ENCODE results near the gene ZNF563.
A peak's percentile ranks its signal among the peaks of the same experiment; 100 is the strongest.

DNA sequence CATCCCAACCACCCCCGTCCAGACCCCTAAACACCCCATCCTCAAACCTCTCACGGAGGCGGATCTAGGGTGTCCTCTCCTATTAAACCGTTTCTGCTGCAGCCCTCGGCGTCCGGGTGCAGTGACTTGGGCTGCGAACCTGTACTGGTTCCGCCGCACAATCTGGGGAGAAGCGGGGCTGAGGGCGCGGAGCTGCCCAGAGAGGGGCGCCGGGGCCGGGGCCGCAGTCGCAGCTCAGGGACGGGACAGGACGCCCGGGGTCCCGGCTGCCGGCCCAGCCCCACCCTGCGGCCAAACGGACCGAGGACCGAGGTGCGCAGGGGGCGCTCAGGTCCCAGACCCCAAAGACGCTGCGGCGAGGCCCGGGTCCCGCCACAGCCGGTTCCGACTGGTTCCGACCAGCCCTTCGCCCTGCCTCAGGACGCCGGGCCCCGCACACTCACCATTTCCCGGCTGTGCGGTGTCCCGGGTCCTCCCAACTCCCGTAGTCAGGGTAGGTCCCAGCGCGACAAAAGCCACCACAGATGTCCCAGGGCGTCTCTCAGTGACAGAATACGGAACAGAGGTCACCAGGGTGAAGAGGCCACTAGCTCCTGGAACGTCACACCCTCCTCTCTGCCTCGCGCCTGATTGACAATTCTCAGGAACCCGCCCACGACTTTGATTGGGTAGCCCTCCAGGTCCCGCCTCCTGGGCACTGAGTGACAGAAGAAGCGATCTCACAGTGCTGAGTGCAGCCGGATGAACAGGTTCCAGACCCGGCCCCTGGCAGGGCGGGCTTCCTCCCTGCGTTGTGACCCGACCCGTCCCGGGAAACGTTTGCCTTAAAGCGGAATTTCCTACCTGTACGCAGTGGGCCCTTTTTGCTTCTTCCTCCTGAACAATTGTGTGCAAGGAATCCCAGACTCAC lies 38.9 kb downstream of the ZNF563 start, which contains the start of gene ZNF44:
- no peak for TF ChIP-seq CEBPB (IDR thresholded peaks at IDR 0.05; ENCODE audit: low read depth)
- TF ChIP-seq, protein P1, sequence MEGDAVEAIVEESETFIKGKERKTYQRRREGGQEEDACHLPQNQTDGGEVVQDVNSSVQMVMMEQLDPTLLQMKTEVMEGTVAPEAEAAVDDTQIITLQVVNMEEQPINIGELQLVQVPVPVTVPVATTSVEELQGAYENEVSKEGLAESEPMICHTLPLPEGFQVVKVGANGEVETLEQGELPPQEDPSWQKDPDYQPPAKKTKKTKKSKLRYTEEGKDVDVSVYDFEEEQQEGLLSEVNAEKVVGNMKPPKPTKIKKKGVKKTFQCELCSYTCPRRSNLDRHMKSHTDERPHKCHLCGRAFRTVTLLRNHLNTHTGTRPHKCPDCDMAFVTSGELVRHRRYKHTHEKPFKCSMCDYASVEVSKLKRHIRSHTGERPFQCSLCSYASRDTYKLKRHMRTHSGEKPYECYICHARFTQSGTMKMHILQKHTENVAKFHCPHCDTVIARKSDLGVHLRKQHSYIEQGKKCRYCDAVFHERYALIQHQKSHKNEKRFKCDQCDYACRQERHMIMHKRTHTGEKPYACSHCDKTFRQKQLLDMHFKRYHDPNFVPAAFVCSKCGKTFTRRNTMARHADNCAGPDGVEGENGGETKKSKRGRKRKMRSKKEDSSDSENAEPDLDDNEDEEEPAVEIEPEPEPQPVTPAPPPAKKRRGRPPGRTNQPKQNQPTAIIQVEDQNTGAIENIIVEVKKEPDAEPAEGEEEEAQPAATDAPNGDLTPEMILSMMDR (IDR thresholded peaks at IDR 0.05 in 2 of 3, conservative IDR thresholded peaks at IDR 0.05 in 1 of 3; ENCODE audit: borderline replicate concordance in 1 of 3, insufficient read depth in 1 of 3, low read depth in 2 of 3, low read length in 2 of 3): no peak
- no peak for TF ChIP-seq POLR2A (IDR thresholded peaks at IDR 0.05; ENCODE audit: borderline replicate concordance, extremely low read depth, insufficient read depth, insufficient read length)
- TF ChIP-seq, protein P2, sequence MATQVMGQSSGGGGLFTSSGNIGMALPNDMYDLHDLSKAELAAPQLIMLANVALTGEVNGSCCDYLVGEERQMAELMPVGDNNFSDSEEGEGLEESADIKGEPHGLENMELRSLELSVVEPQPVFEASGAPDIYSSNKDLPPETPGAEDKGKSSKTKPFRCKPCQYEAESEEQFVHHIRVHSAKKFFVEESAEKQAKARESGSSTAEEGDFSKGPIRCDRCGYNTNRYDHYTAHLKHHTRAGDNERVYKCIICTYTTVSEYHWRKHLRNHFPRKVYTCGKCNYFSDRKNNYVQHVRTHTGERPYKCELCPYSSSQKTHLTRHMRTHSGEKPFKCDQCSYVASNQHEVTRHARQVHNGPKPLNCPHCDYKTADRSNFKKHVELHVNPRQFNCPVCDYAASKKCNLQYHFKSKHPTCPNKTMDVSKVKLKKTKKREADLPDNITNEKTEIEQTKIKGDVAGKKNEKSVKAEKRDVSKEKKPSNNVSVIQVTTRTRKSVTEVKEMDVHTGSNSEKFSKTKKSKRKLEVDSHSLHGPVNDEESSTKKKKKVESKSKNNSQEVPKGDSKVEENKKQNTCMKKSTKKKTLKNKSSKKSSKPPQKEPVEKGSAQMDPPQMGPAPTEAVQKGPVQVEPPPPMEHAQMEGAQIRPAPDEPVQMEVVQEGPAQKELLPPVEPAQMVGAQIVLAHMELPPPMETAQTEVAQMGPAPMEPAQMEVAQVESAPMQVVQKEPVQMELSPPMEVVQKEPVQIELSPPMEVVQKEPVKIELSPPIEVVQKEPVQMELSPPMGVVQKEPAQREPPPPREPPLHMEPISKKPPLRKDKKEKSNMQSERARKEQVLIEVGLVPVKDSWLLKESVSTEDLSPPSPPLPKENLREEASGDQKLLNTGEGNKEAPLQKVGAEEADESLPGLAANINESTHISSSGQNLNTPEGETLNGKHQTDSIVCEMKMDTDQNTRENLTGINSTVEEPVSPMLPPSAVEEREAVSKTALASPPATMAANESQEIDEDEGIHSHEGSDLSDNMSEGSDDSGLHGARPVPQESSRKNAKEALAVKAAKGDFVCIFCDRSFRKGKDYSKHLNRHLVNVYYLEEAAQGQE (IDR thresholded peaks at IDR 0.05; ENCODE audit: low read depth): no peak
- TF ChIP-seq YY1 (IDR thresholded peaks at IDR 0.05; ENCODE audit: extremely low read depth, insufficient replicate concordance, low read depth, low read length): peak; percentile 13
- 0 out of 2 replicates have a peak, but pooled peaks have one; percentile 17 for TF ChIP-seq ZFX (IDR thresholded peaks at IDR 0.05)

Data from HCT116 (cell line).